ENCODE measurements around the gene UNCX. TPM values are rescaled to one million over a fixed set of nuclear protein-coding genes. Genes with fewer than 3 reads are reported as not detected.

UNCX gene
- polyA plus RNA-seq, 1 donor (not counting 4 experiments of a cell fraction or from before 2014, with no cell fraction given) = not detected

DNA sequence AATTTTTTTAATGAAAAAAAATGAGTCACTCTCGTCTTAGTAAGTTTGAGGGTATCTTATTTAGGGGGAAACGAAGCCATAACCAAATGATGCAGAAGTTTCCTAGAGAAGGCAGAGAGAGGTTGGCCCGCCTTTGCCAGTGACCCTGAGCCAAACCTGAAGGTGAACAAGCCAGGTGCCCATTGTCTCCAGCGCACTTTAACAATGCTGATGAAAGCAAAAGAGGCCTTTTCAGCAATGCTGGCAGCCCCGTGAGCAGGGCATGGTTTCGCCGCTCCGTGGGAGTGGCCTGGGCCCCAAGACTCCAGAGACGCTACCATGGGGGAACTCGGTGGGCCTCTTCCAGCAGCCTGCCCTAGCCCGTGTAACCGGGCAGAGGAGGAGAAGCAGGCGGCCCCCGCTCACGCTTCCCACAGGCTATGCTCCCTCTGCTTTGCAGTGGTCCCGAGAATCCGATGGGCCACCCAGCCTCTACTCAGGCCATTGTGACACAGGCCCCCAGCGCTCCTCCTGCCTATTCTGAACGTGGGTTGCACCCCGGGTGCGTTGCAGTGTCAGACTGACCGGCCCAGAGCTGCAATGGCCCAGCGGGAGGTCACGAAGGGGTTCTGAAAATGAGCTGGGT, 14.0 kb upstream of the UNCX start:
- H4K20me1 ChIP-seq (ENCODE audit: control insufficient read depth, extremely low read depth, insufficient read depth, low read length) = no peaks in the 10 kb centered on the region
- H3K27me3 ChIP-seq (ENCODE audit: control insufficient read depth, extremely low read depth, insufficient read depth, low read length) = peaks cover 37% of the 10 kb centered on the region
- dilution Hi-C loops (cut with MboI; ENCODE audit: extremely low pct_ligation_motif_present, low sequenced_read_pairs) = no loop called here
- H3K27ac ChIP-seq (ENCODE audit: control insufficient read depth, insufficient read depth, low read length) = no peak overlapping the region
- no peak for DNase-seq (ENCODE audit: low read depth, low spot score)
- H2AFZ ChIP-seq (ENCODE audit: control insufficient read depth, low read length) = no peak overlapping the region
- no peaks in the 10 kb centered on the region for H3K9me1 ChIP-seq (ENCODE audit: control insufficient read depth, extremely low read depth, insufficient read depth, low read length)
- H3K4me3 ChIP-seq (ENCODE audit: control insufficient read depth in 2 of 3, extremely low read depth in 1 of 3, insufficient read depth in 2 of 3, low read depth in 1 of 3, low read length in 3 of 3) = no peak overlapping the region
- no peak overlapping the region for H3K9ac ChIP-seq (ENCODE audit: control insufficient read depth, extremely low read depth, insufficient read depth, low read length)
- no peak for TF ChIP-seq EZH2 (IDR thresholded peaks at IDR 0.05; ENCODE audit: low read length)
- TF ChIP-seq, protein P1, sequence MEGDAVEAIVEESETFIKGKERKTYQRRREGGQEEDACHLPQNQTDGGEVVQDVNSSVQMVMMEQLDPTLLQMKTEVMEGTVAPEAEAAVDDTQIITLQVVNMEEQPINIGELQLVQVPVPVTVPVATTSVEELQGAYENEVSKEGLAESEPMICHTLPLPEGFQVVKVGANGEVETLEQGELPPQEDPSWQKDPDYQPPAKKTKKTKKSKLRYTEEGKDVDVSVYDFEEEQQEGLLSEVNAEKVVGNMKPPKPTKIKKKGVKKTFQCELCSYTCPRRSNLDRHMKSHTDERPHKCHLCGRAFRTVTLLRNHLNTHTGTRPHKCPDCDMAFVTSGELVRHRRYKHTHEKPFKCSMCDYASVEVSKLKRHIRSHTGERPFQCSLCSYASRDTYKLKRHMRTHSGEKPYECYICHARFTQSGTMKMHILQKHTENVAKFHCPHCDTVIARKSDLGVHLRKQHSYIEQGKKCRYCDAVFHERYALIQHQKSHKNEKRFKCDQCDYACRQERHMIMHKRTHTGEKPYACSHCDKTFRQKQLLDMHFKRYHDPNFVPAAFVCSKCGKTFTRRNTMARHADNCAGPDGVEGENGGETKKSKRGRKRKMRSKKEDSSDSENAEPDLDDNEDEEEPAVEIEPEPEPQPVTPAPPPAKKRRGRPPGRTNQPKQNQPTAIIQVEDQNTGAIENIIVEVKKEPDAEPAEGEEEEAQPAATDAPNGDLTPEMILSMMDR (optimal IDR thresholded peaks at IDR 0.05 in 1 of 3, IDR thresholded peaks at IDR 0.05 in 1 of 3, conservative IDR thresholded peaks at IDR 0.05 in 1 of 3; ENCODE audit: extremely low read depth in 1 of 3, insufficient read depth in 2 of 3, low read length in 3 of 3) = no peak
- no peaks in the 10 kb centered on the region for H3K36me3 ChIP-seq (ENCODE audit: control insufficient read depth in 2 of 2, extremely low read depth in 1 of 2, insufficient read depth in 2 of 2, low read length in 2 of 2)
- H3K4me2 ChIP-seq (ENCODE audit: control insufficient read depth, extremely low read depth, insufficient read depth, low read depth, low read length) = no peak overlapping the region
- H3K9me3 ChIP-seq (ENCODE audit: control insufficient read depth, low read depth, low read length) = no peaks in the 10 kb centered on the region
- H3K4me1 ChIP-seq (ENCODE audit: control insufficient read depth, extremely low read depth, insufficient read depth, low read length) = no peaks in the 10 kb centered on the region
- FAIRE-seq = no peak
- no peaks in the 10 kb centered on the region for H3K79me2 ChIP-seq (ENCODE audit: control insufficient read depth, insufficient read depth, low read length)

DNA sequence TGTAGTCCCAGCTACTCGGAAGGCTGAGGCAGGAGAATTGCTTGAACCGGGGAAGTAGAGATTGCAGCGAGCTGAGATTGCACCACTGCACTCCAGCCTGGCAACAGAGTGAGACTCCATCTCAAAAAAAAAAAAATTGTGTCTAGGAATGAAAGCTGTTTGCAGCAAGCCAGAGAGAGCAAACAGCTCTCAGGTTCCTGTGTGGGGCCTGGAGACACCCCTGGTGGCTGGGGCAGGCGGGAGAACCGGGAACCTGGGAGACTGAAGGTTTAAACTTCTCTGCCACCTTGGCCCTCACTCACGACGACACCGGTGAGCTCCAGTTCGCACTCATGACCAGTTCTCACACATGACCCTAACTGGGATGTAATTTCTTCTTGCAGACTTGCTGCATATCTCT, 13.2 kb upstream of the UNCX start:
- Histone ChIP-seq H3K9ac (ENCODE audit: control insufficient read depth, extremely low read depth, insufficient read depth, low read length) (no peak overlapping the region), H3K9me1 (ENCODE audit: control insufficient read depth, extremely low read depth, insufficient read depth, low read length) (no peaks in the 10 kb centered on the region), H3K27ac (ENCODE audit: control insufficient read depth, insufficient read depth, low read length) (no peak overlapping the region), H2AFZ (ENCODE audit: control insufficient read depth, low read length) (no peak overlapping the region), H3K27me3 (ENCODE audit: control insufficient read depth, extremely low read depth, insufficient read depth, low read length) (peaks cover 38% of the 10 kb centered on the region), H3K9me3 (ENCODE audit: control insufficient read depth, low read depth, low read length) (no peaks in the 10 kb centered on the region), H3K4me1 (ENCODE audit: control insufficient read depth, extremely low read depth, insufficient read depth, low read length) (no peaks in the 10 kb centered on the region), H4K20me1 (ENCODE audit: control insufficient read depth, extremely low read depth, insufficient read depth, low read length) (no peaks in the 10 kb centered on the region), H3K79me2 (ENCODE audit: control insufficient read depth, insufficient read depth, low read length) (no peaks in the 10 kb centered on the region), H3K4me2 (ENCODE audit: control insufficient read depth, extremely low read depth, insufficient read depth, low read depth, low read length) (no peak overlapping the region), H3K36me3 (ENCODE audit: control insufficient read depth in 2 of 2, extremely low read depth in 1 of 2, insufficient read depth in 2 of 2, low read length in 2 of 2) (no peaks in the 10 kb centered on the region), H3K4me3 (ENCODE audit: control insufficient read depth in 2 of 3, extremely low read depth in 1 of 3, insufficient read depth in 2 of 3, low read depth in 1 of 3, low read length in 3 of 3) (no peak overlapping the region)
- no peak for TF ChIP-seq EZH2 (IDR thresholded peaks at IDR 0.05; ENCODE audit: low read length)
- TF ChIP-seq, protein P1 (optimal IDR thresholded peaks at IDR 0.05 in 1 of 3, IDR thresholded peaks at IDR 0.05 in 1 of 3, conservative IDR thresholded peaks at IDR 0.05 in 1 of 3; ENCODE audit: extremely low read depth in 1 of 3, insufficient read depth in 2 of 3, low read length in 3 of 3) = no peak
- no peak for FAIRE-seq
- dilution Hi-C loops (cut with MboI; ENCODE audit: extremely low pct_ligation_motif_present, low sequenced_read_pairs) = no loop called here
- DNase-seq (ENCODE audit: low read depth, low spot score) = no peak

Measured in keratinocyte (primary cell).